ENCODE data around the gene ECHDC1. TPM values are rescaled to one million over a fixed set of nuclear protein-coding genes. Genes with fewer than 3 reads are reported as not detected.

The ECHDC1 gene
- total and polyA plus RNA-seq, 2 of the 8 experiments (the other 6 are each of a cell fraction or from before 2014, with no cell fraction given) = 11.3 to 60.5 TPM

GRCh38 chr6:127383988-127384387, 40.6 kb upstream of the ECHDC1 start:
- no peak overlapping the region for H3K18ac ChIP-seq (ENCODE audit: extremely low read depth, low read length)
- no peaks in the 10 kb centered on the region for H3K9me3 ChIP-seq (ENCODE audit: insufficient read depth in 2 of 2, low read depth in 1 of 2, low read length in 1 of 2)
- no peaks in the 10 kb centered on the region for H3K4me1 ChIP-seq (replicated peaks in 1 of 4; ENCODE audit: control insufficient read depth in 3 of 4, insufficient read depth in 4 of 4, low read length in 3 of 4)
- no peak overlapping the region for H3K27ac ChIP-seq (ENCODE audit: low read depth, low read length)
- no peaks in the 10 kb centered on the region for H3K36me3 ChIP-seq (ENCODE audit: control insufficient read depth in 2 of 4, insufficient read depth in 4 of 4, low read length in 3 of 4)
- H3K9ac ChIP-seq (replicated peaks in 1 of 4; ENCODE audit: extremely low read depth in 1 of 4, low read depth in 3 of 4, low read length in 3 of 4) = no peak overlapping the region
- no peak overlapping the region for H2BK12ac ChIP-seq (ENCODE audit: low read depth, low read length)
- H2BK20ac ChIP-seq (ENCODE audit: low read length) = no peak overlapping the region
- H2BK5ac ChIP-seq (ENCODE audit: low read depth, low read length) = no peak overlapping the region
- no peak overlapping the region for H3K14ac ChIP-seq (ENCODE audit: insufficient read length)
- no peak overlapping the region for H4K91ac ChIP-seq (replicated peaks; ENCODE audit: insufficient read length, low read length)
- no peak overlapping the region for H2BK15ac ChIP-seq (ENCODE audit: low read length)
- POLR2A ChIA-PET (ENCODE audit: partially characterized antibody) = no interaction called here
- no peak for DNase-seq (ENCODE audit: low read depth in 1 of 2, low spot score in 2 of 2)
- H4K20me1 ChIP-seq (replicated peaks in 1 of 2; ENCODE audit: control insufficient read depth in 1 of 2, insufficient read depth in 2 of 2, low read length in 2 of 2) = no peaks in the 10 kb centered on the region
- H2AK5ac ChIP-seq (ENCODE audit: low read depth, low read length) = no peak overlapping the region
- FAIRE-seq = no peak
- H3K4ac ChIP-seq (replicated peaks; ENCODE audit: insufficient read length, low read depth, low read length) = no peak overlapping the region
- 95% methylated on average over 1 of the region's 1 CpG; no CpG with 5 or more reads in 1 of the 2 experiments for WGBS, 2 experiments (ENCODE audit: extremely low coverage in 1 of 2, insufficient coverage in 1 of 2, insufficient read length in 1 of 2, insufficient replicate concordance in 2 of 2, low coverage in 1 of 2, low lambda C conversion rate in 2 of 2, missing lambda C conversion rate in 1 of 2)
- H3K27me3 ChIP-seq (replicated peaks in 1 of 4; ENCODE audit: control insufficient read depth in 3 of 4, extremely low read depth in 1 of 4, insufficient read depth in 3 of 4, low read length in 3 of 4) = no peaks in the 10 kb centered on the region; a peak in 1 of 7 replicates
- no peak overlapping the region for H3K56ac ChIP-seq (replicated peaks; ENCODE audit: insufficient read length, low read depth, low read length)
- H3K23me2 ChIP-seq (ENCODE audit: low read depth, low read length) = no peaks in the 10 kb centered on the region
- no peak overlapping the region for H4K5ac ChIP-seq (ENCODE audit: insufficient read length, low read depth, low read length)
- no peak overlapping the region for H3K4me3 ChIP-seq (ENCODE audit: extremely low read depth in 1 of 4, insufficient read depth in 2 of 4, low read depth in 3 of 4, low read length in 4 of 4)
- no peak overlapping the region for H3K23ac ChIP-seq (ENCODE audit: insufficient read length)
- no peak overlapping the region for H2AFZ ChIP-seq (ENCODE audit: low read length)
- no peak overlapping the region for H3K4me2 ChIP-seq (ENCODE audit: insufficient read depth in 1 of 2, low read depth in 2 of 2, low read length in 2 of 2)
- CTCF ChIA-PET (ENCODE audit: partially characterized antibody) = interaction anchor here (1.2 to 1.3 kb wide), 2 partner anchors 20 to 193 kb away, joined by 3 read pairs; no protein-coding TSS in a partner anchor
- no peak overlapping the region for H4K8ac ChIP-seq (ENCODE audit: extremely low read depth, insufficient read depth, low read length)
- no peak overlapping the region for H2BK120ac ChIP-seq (replicated peaks; ENCODE audit: low read depth, low read length)
- H3K79me2 ChIP-seq (ENCODE audit: control insufficient read depth in 1 of 2, insufficient read depth in 2 of 2, low read length in 2 of 2) = no peaks in the 10 kb centered on the region
- H3K79me1 ChIP-seq (ENCODE audit: low read depth, low read length) = no peaks in the 10 kb centered on the region
- TF ChIP-seq GABPA (IDR thresholded peaks at IDR 0.05; ENCODE audit: borderline replicate concordance, insufficient read depth, low read length) = no peak
- TF ChIP-seq HDAC6 (IDR thresholded peaks at IDR 0.05; ENCODE audit: low read depth, low read length) = no peak
- no peak for TF ChIP-seq YY1 (IDR thresholded peaks at IDR 0.05; ENCODE audit: low read depth, low read length)
- no peak for TF ChIP-seq CREB1 (IDR thresholded peaks at IDR 0.05)
- no peak for TF ChIP-seq POU5F1 (IDR thresholded peaks at IDR 0.05; ENCODE audit: low read depth, low read length)
- TF ChIP-seq TBP (IDR thresholded peaks at IDR 0.05; ENCODE audit: low read depth, low read length) = no peak
- TF ChIP-seq SP1 (IDR thresholded peaks at IDR 0.05; ENCODE audit: low read depth, low read length) = no peak
- no peak for TF ChIP-seq NANOG (IDR thresholded peaks at IDR 0.05; ENCODE audit: insufficient read depth, low read depth, low read length, poor library complexity, severe bottlenecking)
- TF ChIP-seq MAFK (IDR thresholded peaks at IDR 0.05; ENCODE audit: low read depth, low read length) = no peak
- TF ChIP-seq EP300 (IDR thresholded peaks at IDR 0.05; ENCODE audit: borderline replicate concordance in 1 of 2, low read depth in 2 of 2, low read length in 2 of 2) = no peak
- TF ChIP-seq PHF8 (conservative IDR thresholded peaks at IDR 0.05; ENCODE audit: low read depth, low read length) = no peak
- TF ChIP-seq EGR1 (IDR thresholded peaks at IDR 0.05; ENCODE audit: borderline replicate concordance, low read depth, low read length) = no peak
- no peak for TF ChIP-seq SIRT6 (IDR thresholded peaks at IDR 0.05; ENCODE audit: low read length)
- TF ChIP-seq BCL11A (IDR thresholded peaks at IDR 0.05; ENCODE audit: low read depth in 2 of 2, low read length in 2 of 2) = no peak
